ENCODE results near the gene SEC14L1.

The SEC14L1 gene

GRCh38 chr17:77214743-77215142 is 74.0 kb downstream of the SEC14L1 start:
- peak; percentile 54 for DNase-seq (ENCODE audit: low read depth)

GRCh38 chr17:77215281-77215680 is 74.5 kb downstream of the SEC14L1 start:
- DNase-seq (ENCODE audit: low read depth), result no peak

- no peak for DNase-seq (ENCODE audit: low read depth)
Observed at GRCh38 chr17:77216486-77216885, 75.7 kb downstream of the SEC14L1 start.

GRCh38 chr17:77217123-77217522 is 76.4 kb downstream of the SEC14L1 start:
- no peak for DNase-seq (ENCODE audit: low read depth)

GRCh38 chr17:77217566-77217965 is 76.8 kb downstream of the SEC14L1 start:
- no peak for DNase-seq (ENCODE audit: low read depth)

- no peak for DNase-seq (ENCODE audit: low read depth)
Observed at GRCh38 chr17:77218902-77219301, 78.1 kb downstream of the SEC14L1 start.

- peak; percentile 45 for DNase-seq (ENCODE audit: low read depth)
Observed at GRCh38 chr17:77222356-77222755, 81.6 kb downstream of the SEC14L1 start.

- no peak for DNase-seq (ENCODE audit: low read depth)
Observed at GRCh38 chr17:77223642-77224420, 83.1 kb downstream of the SEC14L1 start.

GRCh38 chr17:77225265-77225664 is 84.5 kb downstream of the SEC14L1 start:
- DNase-seq (ENCODE audit: low read depth), result no peak

GRCh38 chr17:77227461-77228240 is 86.9 kb downstream of the SEC14L1 start:
- DNase-seq (ENCODE audit: low read depth), result no peak

GRCh38 chr17:77228241-77228752 is 87.5 kb downstream of the SEC14L1 start:
- DNase-seq (ENCODE audit: low read depth), result no peak

- DNase-seq (ENCODE audit: low read depth), result no peak
Observed at GRCh38 chr17:77228816-77229215, 88.0 kb downstream of the SEC14L1 start.

- DNase-seq (ENCODE audit: low read depth), result no peak
Observed at GRCh38 chr17:77229786-77230435, 89.1 kb downstream of the SEC14L1 start.

GRCh38 chr17:77230436-77230830 is 89.7 kb downstream of the SEC14L1 start:
- DNase-seq (ENCODE audit: low read depth), result no peak

- no peak for DNase-seq (ENCODE audit: low read depth)
Observed at GRCh38 chr17:77231076-77231871, 90.5 kb downstream of the SEC14L1 start.

- no peak for DNase-seq (ENCODE audit: low read depth)
Observed at GRCh38 chr17:77233127-77233526, 92.4 kb downstream of the SEC14L1 start.

- DNase-seq (ENCODE audit: low read depth), result peak; percentile 51
Observed at GRCh38 chr17:77233635-77234334, 93.0 kb downstream of the SEC14L1 start.

- DNase-seq (ENCODE audit: low read depth), result no peak
Observed at GRCh38 chr17:77234695-77235094, 93.9 kb downstream of the SEC14L1 start.

GRCh38 chr17:77235370-77235941 is 94.7 kb downstream of the SEC14L1 start:
- peak; percentile 95 for DNase-seq (ENCODE audit: low read depth)

GRCh38 chr17:77237232-77238008 is 96.7 kb downstream of the SEC14L1 start:
- no peak for DNase-seq (ENCODE audit: low read depth)

Data from EH (cell line).